HEK293T (cell line): ENCODE measurements around the gene TRA2A.

ENCODE experiments used
- BHLHE40 ChIP-seq: fragments of 450-650 bp; IDR thresholded peaks from 2 replicates; pipeline ENCODE4 v1.6.1; 2016; ENCODE audit warnings: mild to moderate bottlenecking, moderate library complexity, borderline replicate concordance
- CTBP1 ChIP-seq: fragments of 450-650 bp; IDR thresholded peaks from 2 replicates; pipeline ENCODE4 v1.6.1; 2016; ENCODE audit warnings: borderline replicate concordance
- ELF4 ChIP-seq: fragments of 450-650 bp; IDR thresholded peaks from 2 replicates; pipeline ENCODE4 v1.6.1; 2017; ENCODE audit warnings: antibody characterized with exemption
- FOXA1 ChIP-seq: fragments of 450-650 bp; IDR thresholded peaks from 2 replicates; pipeline ENCODE4 v1.6.1; 2016; ENCODE audit warnings: mild to moderate bottlenecking
- FOXK2 ChIP-seq: fragments of 450-650 bp; IDR thresholded peaks from 2 replicates; pipeline ENCODE4 v1.6.1; 2016; ENCODE audit warnings: mild to moderate bottlenecking
- HDGF ChIP-seq: fragments of 450-650 bp; IDR thresholded peaks from 2 replicates; pipeline ENCODE4 v1.6.1; 2017; ENCODE audit warnings: antibody characterized with exemption, borderline replicate concordance
- L3MBTL2 ChIP-seq: fragments of 450-650 bp; conservative IDR thresholded peaks from 2 replicates; pipeline ENCODE4 v1.6.1; 2016; ENCODE audit warnings: mild to moderate bottlenecking
- LEF1 ChIP-seq: fragments of 450-650 bp; IDR thresholded peaks from 2 replicates; pipeline ENCODE4 v1.6.1; 2017; ENCODE audit warnings: mild to moderate bottlenecking, borderline replicate concordance
- NFRKB ChIP-seq: fragments of 450-650 bp; IDR thresholded peaks from 2 replicates; pipeline ENCODE4 v1.6.1; 2016; ENCODE audit warnings: mild to moderate bottlenecking, moderate library complexity
- PKNOX1 ChIP-seq: fragments of 450-650 bp; IDR thresholded peaks from 2 replicates; pipeline ENCODE4 v1.6.1; 2016
- SP1 ChIP-seq: fragments of 450-650 bp; IDR thresholded peaks from 2 replicates; pipeline ENCODE4 v1.6.1; 2017
- TARDBP ChIP-seq: fragments of 450-650 bp; IDR thresholded peaks from 2 replicates; pipeline ENCODE4 v1.6.1; 2016

DNA sequence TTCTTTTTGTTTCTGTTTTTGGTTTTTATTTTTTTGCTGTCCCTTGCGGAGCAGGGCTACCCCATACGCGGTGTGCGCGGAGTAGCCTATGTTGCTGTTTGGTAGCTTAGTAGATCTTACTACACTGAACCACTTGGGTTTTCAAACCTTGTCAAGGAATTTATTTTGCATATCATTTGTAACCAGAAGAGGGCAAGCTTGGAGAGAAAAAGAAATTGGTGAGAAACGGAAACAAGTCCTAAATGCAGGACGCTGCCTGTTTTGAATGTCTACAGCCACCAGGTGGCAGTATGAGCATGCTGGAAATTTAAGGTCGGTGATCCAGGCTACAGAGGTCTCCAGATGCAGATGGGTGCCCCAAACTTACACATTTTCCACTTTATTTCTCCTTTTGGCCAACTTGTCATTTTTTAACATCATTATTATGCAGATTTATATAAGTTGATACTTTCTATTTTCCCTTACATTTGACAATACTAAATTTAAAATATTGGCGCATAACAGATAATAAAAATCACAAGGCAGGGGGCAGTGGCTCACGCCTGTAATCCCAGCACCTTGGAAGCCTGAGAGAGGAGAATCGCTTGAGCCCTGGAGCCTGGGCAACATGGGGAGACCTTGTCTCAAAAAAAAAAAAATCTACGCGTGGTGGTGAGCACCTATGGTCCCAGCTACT is 15.3 kb upstream of the TRA2A start:
- TF ChIP-seq BHLHE40 (no peak), TARDBP (no peak), ELF4 (no peak), HDGF (no peak), L3MBTL2 (no peak), LEF1 (no peak), FOXA1 (no peak), FOXK2 (no peak), PKNOX1 (no peak), SP1 (no peak), CTBP1 (no peak), NFRKB (no peak)
